Naive thymus-derived CD8-positive, alpha-beta T cell (primary cell): Measurements from ENCODE around the gene RAB11FIP3. TPM values are rescaled to one million over a fixed set of nuclear protein-coding genes. Genes with fewer than 3 reads are reported as not detected.
A peak's percentile ranks its signal among the peaks of the same experiment; 100 is the strongest.

ENCODE experiments used
- ATAC-seq, 2 donors: fragments of 150-1000 bp; cut with Tn5 transposase in 1 of 2; sonication (Bioruptor Pico), chemical (Tn5 transposase) in 1 of 2; 1 replicate in 1 of 2; 2 replicates in 1 of 2; pipeline ENCODE4 v1.10.0; 2021; ENCODE audit warnings: mild to moderate bottlenecking in 2 of 2, moderate library complexity in 2 of 2
- POLR2A ChIA-PET: fragments of 350-600 bp; sonication (Branson Sonifier 250); formaldehyde crosslinking; loops from one replicate; lab custom pipeline; 2021; ENCODE audit warnings: antibody characterized with exemption; lab: Charles Lee
- DNase-seq, 10 donors: peaks; one replicate each; pipeline versions ENCODE4 v3.0.0 to v3.0.0-alpha.2; 2020 to 2022
- H3K27ac Mint-ChIP-seq, 10 donors: one replicate each; pipeline ENCODE4 v1.8.0; 2020 to 2022; ENCODE audit warnings: mild to moderate bottlenecking in 10 of 10, mixed read lengths in 10 of 10, moderate library complexity in 4 of 10, inconsistent platforms in 1 of 10
- H3K27me3 Mint-ChIP-seq, 5 donors: one replicate each; pipeline ENCODE4 v1.8.0; 2021 to 2022; ENCODE audit warnings: mixed read lengths in 5 of 5
- H3K36me3 Mint-ChIP-seq, 3 donors: one replicate each; pipeline ENCODE4 v1.8.0; 2020 to 2022; ENCODE audit warnings: mixed read lengths in 3 of 3, mild to moderate bottlenecking in 2 of 3, inconsistent platforms in 1 of 3
- H3K4me1 Mint-ChIP-seq, 4 donors: one replicate each; pipeline ENCODE4 v1.8.0; 2021 to 2022; ENCODE audit warnings: mixed read lengths in 4 of 4
- H3K4me3 Mint-ChIP-seq, 10 donors: one replicate each; pipeline ENCODE4 v1.8.0; 2020 to 2022; ENCODE audit warnings: mild to moderate bottlenecking in 10 of 10, mixed read lengths in 10 of 10, moderate library complexity in 6 of 10, inconsistent platforms in 1 of 10
- H3K9me3 Mint-ChIP-seq, 9 donors: one replicate each; pipeline ENCODE4 v1.8.0; 2020 to 2022; ENCODE audit warnings: mixed read lengths in 9 of 9, mild to moderate bottlenecking in 3 of 9, inconsistent platforms in 1 of 9, moderate library complexity in 1 of 9
- polyA plus RNA-seq, 3 donors: library from polyadenylated mRNA; unstranded; fragments of 300-500 nt; fragmentation: Illumina TruSeq; gene quantifications; one replicate each; pipeline ENCODE4 v1.2.3, GENCODE V29; 2021
- total RNA-seq, 8 experiments: library from RNA in 2 of 8; stranded (reverse) in 2 of 8; gene quantifications; one replicate each; pipeline ENCODE4 v1.2.3 and lab custom pipeline; 2021 to 2026

Gene RAB11FIP3
- total and polyA plus RNA-seq, 5 experiments from 2014 or later = 1.3 to 49.7 (median 5.0) TPM

GRCh38 chr16:396605-397004, 28.8 kb upstream of the RAB11FIP3 start:
- Mint-ChIP-seq H3K27ac (peak overlapping the region; percentile 73 to 95 (median 88)), H3K4me3 (peak overlapping the region; percentile 80 to 92 (median 88)), H3K9me3 (peaks cover 0 to 6% (median 0%) of the 10 kb centered on the region in 9 donors), H3K27me3 (no peaks in the 10 kb centered on the region), H3K4me1 (peaks cover 11 to 36% (median 34%) of the 10 kb centered on the region in 4 donors), H3K36me3 (no peaks in the 10 kb centered on the region)
- DNase-seq (no peak), ATAC-seq (no peak)
- POLR2A ChIA-PET = interaction anchor here (1.8 to 1.9 kb wide), 2 partner anchors 13 to 17 kb away, joined by 4 to 6 read pairs; no protein-coding TSS in a partner anchor

DNA sequence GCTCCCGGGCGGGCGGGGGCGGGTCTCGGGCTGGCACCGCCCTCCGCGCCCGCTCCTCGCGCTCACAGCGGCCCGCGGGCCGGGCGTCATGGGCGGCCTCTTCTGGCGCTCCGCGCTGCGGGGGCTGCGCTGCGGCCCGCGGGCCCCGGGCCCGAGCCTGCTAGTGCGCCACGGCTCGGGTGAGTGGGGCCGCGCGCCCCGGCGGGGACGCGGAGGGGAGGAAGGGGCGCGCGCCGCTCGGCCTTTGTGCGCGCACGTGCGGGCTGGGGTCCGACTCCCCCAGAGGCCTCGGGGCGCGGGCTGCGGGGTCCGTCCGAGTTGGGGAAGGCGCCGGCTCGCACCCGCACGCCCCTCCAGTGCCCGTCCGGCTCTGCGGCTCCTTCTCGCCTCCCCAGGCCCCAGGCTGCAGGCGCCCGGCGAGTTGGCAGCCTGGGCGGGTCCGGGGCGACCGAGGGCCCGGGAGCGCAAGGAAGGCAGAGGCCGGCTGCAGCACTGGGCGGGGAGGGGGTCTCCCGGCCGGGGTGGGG, 28.3 kb upstream of the RAB11FIP3 start, which contains the start of gene NME4:
Gene NME4, plus strand, starts transcription at position 65 of the 527 bp plus-strand sequence. Its CDS starts 24 bp downstream, at position 89.
- DNase-seq (peak in 3 of 10 donors; percentile 34 to 44 (median 38)), ATAC-seq (peak; percentile 11 to 26)
- H3K36me3 Mint-ChIP-seq = no peaks in the 10 kb centered on the region
- peaks cover 10 to 32% (median 29%) of the 10 kb centered on the region in 4 donors for H3K4me1 Mint-ChIP-seq
- peaks cover 0 to under 1% (median 0%) of the 10 kb centered on the region in 9 donors for H3K9me3 Mint-ChIP-seq
- H3K27ac Mint-ChIP-seq = peak within 1 kb of the TSS; percentile 76 to 95 (median 88)
- peak within 1 kb of the TSS; percentile 80 to 92 (median 88) for H3K4me3 Mint-ChIP-seq
- no peaks in the 10 kb centered on the region for H3K27me3 Mint-ChIP-seq
- POLR2A ChIA-PET = interaction anchor here (1.8 to 5.6 kb wide), 2 partner anchors 14 to 15 kb away, joined by 6 to 72 read pairs; partner anchors contain the start of gene PGAP6

GRCh38 chr16:397736-398332, 27.6 kb upstream of the RAB11FIP3 start:
- Mint-ChIP-seq H3K27me3 (no peaks in the 10 kb centered on the region), H3K4me3 (peak overlapping the region; percentile 58 to 88 (median 65)), H3K36me3 (no peaks in the 10 kb centered on the region), H3K4me1 (peaks cover 10 to 28% (median 25%) of the 10 kb centered on the region in 4 donors), H3K9me3 (no peaks in the 10 kb centered on the region), H3K27ac (peak overlapping the region in 9 of 10 donors; percentile 66 to 87 (median 76))
- ATAC-seq (no peak), DNase-seq (peak in 6 of 10 donors; percentile 19 to 72 (median 34))
- POLR2A ChIA-PET = interaction anchor here (5.6 kb wide), 1 partner anchor 15 kb away, joined by 72 read pairs; the partner anchor contains the start of gene PGAP6

DNA sequence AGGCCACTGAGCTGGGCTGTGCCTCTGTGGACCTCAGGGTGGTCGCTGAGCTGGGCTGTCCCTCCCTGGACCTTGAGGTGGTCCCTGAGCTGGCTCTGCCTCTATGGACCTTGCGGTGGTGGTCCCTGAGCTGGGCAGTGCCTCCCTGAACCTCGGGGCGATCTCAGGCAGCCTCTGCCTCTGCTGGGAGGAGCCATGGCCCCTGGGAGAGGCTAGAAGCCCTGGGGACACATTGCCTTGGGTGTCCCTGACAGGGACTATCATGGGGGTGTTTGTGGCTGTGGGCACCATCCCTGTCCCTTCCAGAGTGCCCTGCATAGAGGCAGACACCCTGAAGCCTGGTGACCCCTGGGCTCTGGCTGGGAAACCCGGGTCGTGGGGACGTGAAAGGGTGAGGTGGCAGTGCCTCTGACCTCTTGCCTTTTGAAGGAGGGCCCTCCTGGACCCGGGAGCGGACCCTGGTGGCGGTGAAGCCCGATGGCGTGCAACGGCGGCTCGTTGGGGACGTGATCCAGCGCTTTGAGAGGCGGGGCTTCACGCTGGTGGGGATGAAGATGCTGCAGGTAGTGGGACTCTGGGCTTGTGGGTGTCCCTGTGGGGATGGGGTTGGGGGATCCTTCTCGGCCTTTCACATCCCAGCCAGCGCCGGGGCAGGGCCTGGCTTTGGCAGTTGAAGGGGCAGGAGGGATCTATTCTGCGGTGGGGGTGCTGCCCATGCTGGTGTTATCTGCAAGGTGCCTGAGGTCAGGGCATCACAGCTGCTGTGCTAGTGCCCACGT, 26.7 kb upstream of the RAB11FIP3 start:
- Mint-ChIP-seq H3K36me3 (no peaks in the 10 kb centered on the region), H3K27me3 (no peaks in the 10 kb centered on the region), H3K4me3 (peak overlapping the region; percentile 61 to 92 (median 67)), H3K9me3 (no peaks in the 10 kb centered on the region), H3K4me1 (peaks cover 10 to 28% (median 25%) of the 10 kb centered on the region in 4 donors), H3K27ac (peak overlapping the region in 9 of 10 donors; percentile 61 to 88 (median 81))
- ATAC-seq (no peak), DNase-seq (no peak)
- POLR2A ChIA-PET = interaction anchor here (1.0 to 5.6 kb wide), 2 partner anchors 16 to 28 kb away, joined by 4 to 72 read pairs; partner anchors contain the start of genes MRPL28 and PGAP6

GRCh38 chr16:399340-400019, 26.0 kb upstream of the RAB11FIP3 start:
- no peak for DNase-seq
- Mint-ChIP-seq H3K4me3 (peak overlapping the region; percentile 16 to 95 (median 86)), H3K9me3 (no peaks in the 10 kb centered on the region), H3K36me3 (no peaks in the 10 kb centered on the region), H3K27ac (peak overlapping the region in 9 of 10 donors; percentile 53 to 98 (median 87)), H3K27me3 (no peaks in the 10 kb centered on the region), H3K4me1 (peaks cover 10 to 28% (median 25%) of the 10 kb centered on the region in 4 donors)
- no peak for ATAC-seq
- POLR2A ChIA-PET = interaction anchor here (0.8 to 5.6 kb wide), 6 partner anchors 7 to 170 kb away, joined by 4 to 72 read pairs (median 10); partner anchors contain the start of genes AXIN1, LUC7L, MRPL28 and PGAP6

- ATAC-seq (no peak), DNase-seq (no peak)
- Mint-ChIP-seq H3K4me3 (peak overlapping the region; percentile 85 to 95 (median 90)), H3K27me3 (no peaks in the 10 kb centered on the region), H3K27ac (peak overlapping the region; percentile 68 to 98 (median 96)), H3K9me3 (no peaks in the 10 kb centered on the region), H3K36me3 (no peaks in the 10 kb centered on the region), H3K4me1 (peaks cover 10 to 28% (median 25%) of the 10 kb centered on the region in 4 donors)
- POLR2A ChIA-PET = interaction anchor here (0.8 to 5.6 kb wide), 10 partner anchors 8 to 320 kb away, joined by 3 to 72 read pairs (median 10); partner anchors contain the start of genes ANTKMT, AXIN1, LUC7L and METTL26
Measured at GRCh38 chr16:400061-400591, 25.3 kb upstream of the RAB11FIP3 start.

DNA sequence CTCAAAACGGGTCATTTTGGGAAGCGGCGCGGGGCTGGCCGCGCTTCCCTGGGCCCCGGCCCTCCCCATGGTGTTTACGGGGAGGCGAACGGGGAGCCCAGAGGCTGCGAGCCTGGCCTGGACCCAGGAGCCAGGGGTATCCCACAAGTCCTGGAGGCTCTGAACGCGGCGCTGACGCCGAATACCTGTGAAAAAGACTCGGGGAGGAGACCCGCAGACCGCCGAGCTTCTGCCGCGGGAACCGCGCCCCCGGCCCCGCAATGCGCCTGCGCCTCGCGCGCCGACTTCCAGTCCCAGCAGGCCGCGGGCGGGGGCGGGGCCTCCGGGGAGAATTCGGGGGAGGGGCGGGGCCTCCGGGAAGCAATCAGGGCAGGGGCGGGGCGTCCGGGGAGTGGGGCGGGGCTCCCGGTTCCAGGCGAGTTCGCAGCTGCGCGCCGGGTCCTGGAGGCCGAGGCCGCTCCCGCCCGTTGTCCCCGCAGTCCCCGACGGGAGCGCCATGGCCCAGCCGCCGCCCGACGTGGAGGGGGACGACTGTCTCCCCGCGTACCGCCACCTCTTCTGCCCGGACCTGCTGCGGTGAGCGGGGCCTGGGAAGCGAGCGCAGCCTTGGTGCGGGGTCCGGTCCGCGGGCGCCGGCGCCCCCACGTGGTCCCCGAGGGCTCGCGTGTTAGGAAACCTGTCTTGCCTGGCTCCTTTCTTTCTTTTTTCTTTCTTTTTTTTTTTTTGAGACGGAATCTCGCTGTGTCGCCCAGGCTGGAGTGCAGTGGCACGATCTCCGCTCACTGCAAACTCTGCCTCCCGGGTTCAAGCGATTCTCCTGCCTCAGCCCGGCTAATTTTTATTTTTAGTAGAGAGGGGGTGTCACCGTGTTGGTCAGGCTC, 23.7 kb upstream of the RAB11FIP3 start, which contains the start of gene DECR2:
Gene DECR2, plus strand, starts transcription at position 418 of the 881 bp plus-strand sequence. Its CDS starts 79 bp downstream, at position 497.
- Mint-ChIP-seq H3K9me3 (no peaks in the 10 kb centered on the region), H3K4me1 (peaks cover 6 to 21% (median 17%) of the 10 kb centered on the region in 4 donors), H3K4me3 (peak within 1 kb of the TSS; percentile 85 to 95 (median 90)), H3K36me3 (no peaks in the 10 kb centered on the region), H3K27me3 (no peaks in the 10 kb centered on the region), H3K27ac (peak within 1 kb of the TSS; percentile 68 to 98 (median 96))
- POLR2A ChIA-PET = interaction anchor here (0.5 to 5.6 kb wide), 17 partner anchors 10 to 319 kb away, joined by 3 to 72 read pairs (median 4); partner anchors contain the start of genes ANTKMT, AXIN1, CAPN15 and FAM234A
- ATAC-seq = peak; percentile 78
- DNase-seq = peak; percentile 90 to 100 (median 96)

- no peaks in the 10 kb centered on the region for H3K9me3 Mint-ChIP-seq
- peaks cover 0 to 5% (median 0%) of the 10 kb centered on the region in 3 donors for H3K36me3 Mint-ChIP-seq
- H3K4me1 Mint-ChIP-seq = peaks cover 6 to 9% (median 8%) of the 10 kb centered on the region in 4 donors
- H3K27ac Mint-ChIP-seq = peak overlapping the region in 1 of 10 donors; percentile 79
- ATAC-seq = no peak
- H3K27me3 Mint-ChIP-seq = no peaks in the 10 kb centered on the region
- POLR2A ChIA-PET = no interaction called here
- H3K4me3 Mint-ChIP-seq = no peak overlapping the region
- DNase-seq = no peak
Measured at GRCh38 chr16:404971-405486, 20.4 kb upstream of the RAB11FIP3 start.

- H3K27me3 Mint-ChIP-seq = no peaks in the 10 kb centered on the region
- H3K9me3 Mint-ChIP-seq = no peaks in the 10 kb centered on the region
- H3K36me3 Mint-ChIP-seq = peaks cover 0 to 5% (median 0%) of the 10 kb centered on the region in 3 donors
- ATAC-seq = no peak
- no peak for DNase-seq
- H3K4me3 Mint-ChIP-seq = no peak overlapping the region
- peaks cover 0 to 2% (median 1%) of the 10 kb centered on the region in 4 donors for H3K4me1 Mint-ChIP-seq
- POLR2A ChIA-PET = no interaction called here
- peak overlapping the region in 1 of 10 donors; percentile 79 for H3K27ac Mint-ChIP-seq
Measured at GRCh38 chr16:405548-406506, 19.6 kb upstream of the RAB11FIP3 start.
